Measurements from ENCODE around the gene NXPH1. TPM values are rescaled to one million over a fixed set of nuclear protein-coding genes. Genes with fewer than 3 reads are reported as not detected.

NXPH1 gene
- total and polyA plus RNA-seq, 10 donors, result not detected

GRCh38 chr7:8413600-8413999, 19.8 kb upstream of the NXPH1 start:
- 64 to 75% (median 73%) methylated on average over 4 of the region's 4 CpGs for WGBS, 5 donors
- Histone ChIP-seq H3K4me3 (no peak overlapping the region), H3K4me1 (no peaks in the 10 kb centered on the region), H3K27me3 (replicated peaks in 1 of 7) (no peaks in the 10 kb centered on the region), H3K9me3 (no peaks in the 10 kb centered on the region), H3K27ac (no peak overlapping the region), H3K36me3 (no peaks in the 10 kb centered on the region)
- no peak for TF ChIP-seq CTCF (IDR thresholded peaks at IDR 0.05 in 8 of 11, conservative IDR thresholded peaks at IDR 0.05 in 3 of 11)
- no peak for DNase-seq
- intact Hi-C loops (cut with DNase I; ENCODE audit: low total_unique reads), result no loop called here

GRCh38 chr7:8418629-8419245, 14.7 kb upstream of the NXPH1 start:
- H3K4me1 ChIP-seq, result no peaks in the 10 kb centered on the region
- no peaks in the 10 kb centered on the region for H3K36me3 ChIP-seq
- TF ChIP-seq CTCF (IDR thresholded peaks at IDR 0.05 in 8 of 11, conservative IDR thresholded peaks at IDR 0.05 in 3 of 11) (peak; percentile 23 to 74 (median 63)), POLR2AphosphoS5 (IDR thresholded peaks at IDR 0.05) (no peak)
- H3K27ac ChIP-seq, result no peak overlapping the region
- peaks cover 0 to 10% (median 0%) of the 10 kb centered on the region in 7 donors for H3K27me3 ChIP-seq (replicated peaks in 1 of 7)
- H3K9me3 ChIP-seq, result no peaks in the 10 kb centered on the region
- no peak overlapping the region for H3K4me3 ChIP-seq
- 0% methylated on average over 1 of the region's 1 CpG for WGBS, 5 donors
- no peak for DNase-seq
- intact Hi-C loops (cut with DNase I; ENCODE audit: low total_unique reads), result loop anchor here (5.0 kb wide), 1 partner anchor 1994 kb away; no protein-coding TSS in a partner anchor

DNA sequence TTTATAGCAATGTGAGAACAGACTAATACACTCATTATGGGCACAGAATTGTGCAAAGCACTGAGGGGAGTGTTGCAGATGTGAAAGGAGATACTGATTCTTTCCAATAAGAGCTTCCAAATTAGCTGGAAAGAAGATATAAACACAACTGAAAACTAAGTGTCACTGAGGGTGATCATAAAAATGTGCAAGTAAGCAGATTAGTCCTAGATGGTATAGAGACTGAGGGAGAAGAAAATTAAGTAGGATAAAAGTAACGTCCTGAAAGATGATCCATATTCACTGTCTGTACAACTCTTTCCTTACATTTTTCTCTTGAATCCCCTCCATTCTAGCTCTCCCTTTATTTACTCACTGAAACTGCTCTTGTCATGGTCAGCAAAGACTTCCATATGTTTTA, 11.2 kb upstream of the NXPH1 start:
- H3K36me3 ChIP-seq, result no peaks in the 10 kb centered on the region
- peaks cover 0 to 45% (median 0%) of the 10 kb centered on the region in 7 donors for H3K27me3 ChIP-seq (replicated peaks in 1 of 7)
- no peak for DNase-seq
- 68 to 90% (median 76%) methylated on average over 1 of the region's 1 CpG for WGBS, 5 donors
- H3K9me3 ChIP-seq, result no peaks in the 10 kb centered on the region
- intact Hi-C loops (cut with DNase I; ENCODE audit: low total_unique reads), result no loop called here
- no peak overlapping the region for H3K4me3 ChIP-seq
- H3K27ac ChIP-seq, result no peak overlapping the region
- no peak for TF ChIP-seq POLR2AphosphoS5 (IDR thresholded peaks at IDR 0.05)
- no peaks in the 10 kb centered on the region for H3K4me1 ChIP-seq

- no peak overlapping the region for H3K27ac ChIP-seq
- no peak overlapping the region for H3K4me3 ChIP-seq
- no peaks in the 10 kb centered on the region for H3K9me3 ChIP-seq
- no peaks in the 10 kb centered on the region for H3K36me3 ChIP-seq
- intact Hi-C loops (cut with DNase I; ENCODE audit: low total_unique reads), result no loop called here
- no peak for DNase-seq
- 81 to 97% (median 91%) methylated on average over 2 of the region's 2 CpGs for WGBS, 5 donors
- H3K4me1 ChIP-seq, result no peaks in the 10 kb centered on the region
- no peak for TF ChIP-seq POLR2A (IDR thresholded peaks at IDR 0.05)
- TF ChIP-seq CTCF (IDR thresholded peaks at IDR 0.05 in 8 of 11, conservative IDR thresholded peaks at IDR 0.05 in 3 of 11), result no peak
- TF ChIP-seq POLR2AphosphoS5 (IDR thresholded peaks at IDR 0.05), result no peak
- peaks cover 0 to 46% (median 0%) of the 10 kb centered on the region in 7 donors for H3K27me3 ChIP-seq (replicated peaks in 1 of 7)
Measured at GRCh38 chr7:8423057-8423456, 10.4 kb upstream of the NXPH1 start.

- H3K27me3 ChIP-seq (replicated peaks in 1 of 7), result peaks cover 0 to 55% (median 0%) of the 10 kb centered on the region in 7 donors
- no peak overlapping the region for H3K4me3 ChIP-seq
- H3K36me3 ChIP-seq, result no peaks in the 10 kb centered on the region
- no peaks in the 10 kb centered on the region for H3K4me1 ChIP-seq
- no peak overlapping the region for H3K27ac ChIP-seq
- 79 to 92% (median 88%) methylated on average over 1 of the region's 1 CpG for WGBS, 5 donors
- DNase-seq, result no peak
- TF ChIP-seq CTCF (IDR thresholded peaks at IDR 0.05 in 8 of 11, conservative IDR thresholded peaks at IDR 0.05 in 3 of 11) (no peak), POLR2AphosphoS5 (IDR thresholded peaks at IDR 0.05) (no peak), POLR2A (IDR thresholded peaks at IDR 0.05) (no peak)
- intact Hi-C loops (cut with DNase I; ENCODE audit: low total_unique reads), result no loop called here
- H3K9me3 ChIP-seq, result no peaks in the 10 kb centered on the region
Measured at GRCh38 chr7:8425223-8425622, 8.2 kb upstream of the NXPH1 start.

All from spleen (tissue), 11 donors.